Measurements from ENCODE around the gene TNFSF8. TPM values are rescaled to one million over a fixed set of nuclear protein-coding genes. Genes with fewer than 3 reads are reported as not detected.

Gene TNFSF8
- total and polyA plus RNA-seq, 2 of the 4 experiments (the other 2 are of a cell fraction): not detected

- no peak overlapping the region for H3K4ac ChIP-seq (ENCODE audit: low read depth, low read length)
- no peak overlapping the region for H2BK20ac ChIP-seq (ENCODE audit: low read depth, low read length)
- peaks cover 18% of the 10 kb centered on the region for H3K4me1 ChIP-seq (ENCODE audit: control insufficient read depth, insufficient read depth, low read length)
- H2BK5ac ChIP-seq (ENCODE audit: low read depth, low read length, poor library complexity, severe bottlenecking): no peak overlapping the region
- H3K27me3 ChIP-seq (ENCODE audit: control insufficient read depth, insufficient read depth, low read length): no peaks in the 10 kb centered on the region
- H3K18ac ChIP-seq (ENCODE audit: low read depth, low read length): no peak overlapping the region; the same call in 1 of the 2 replicates
- H3K4me3 ChIP-seq (ENCODE audit: insufficient read depth, low read depth, low read length): no peak overlapping the region
- H2AFZ ChIP-seq (replicated peaks; ENCODE audit: low read length, poor library complexity): no peak overlapping the region
- no peak overlapping the region for H3K27ac ChIP-seq (ENCODE audit: insufficient read depth, low read length)
- H3K14ac ChIP-seq (replicated peaks; ENCODE audit: low read depth, low read length): no peak overlapping the region
- dilution Hi-C loops (cut with HindIII; ENCODE audit: low sequenced_read_pairs, unreplicated experiment) (no loop called here), intact Hi-C loops (cut with micrococcal nuclease) (no loop called here), in situ Hi-C loops (cut with MboI; ENCODE audit: low sequenced_read_pairs) (no loop called here)
- 78% methylated on average over 1 of the region's 3 CpGs; no CpG with 5 or more reads in 1 of the 2 experiments for WGBS, 2 experiments (ENCODE audit: extremely low coverage in 2 of 2, insufficient read length in 1 of 2)
- peak overlapping the region; percentile 25; the same call in 1 of the 2 replicates for H2AK5ac ChIP-seq (ENCODE audit: low read depth, low read length)
- no peaks in the 10 kb centered on the region for H3K9me3 ChIP-seq (ENCODE audit: control insufficient read depth, insufficient read depth, low read length)
- H2BK120ac ChIP-seq (ENCODE audit: low read depth, low read length): no peak overlapping the region
- H3K36me3 ChIP-seq (ENCODE audit: control insufficient read depth, insufficient read depth, low read length): no peaks in the 10 kb centered on the region
- DNase-seq: no peak
- POLR2A ChIA-PET (ENCODE audit: unreplicated experiment): no interaction called here
- H3K4me2 ChIP-seq (ENCODE audit: low read depth, low read length): no peak overlapping the region
- no peak overlapping the region for H4K91ac ChIP-seq (ENCODE audit: insufficient read depth, low read depth, low read length)
- H3K79me1 ChIP-seq (ENCODE audit: low read depth in 1 of 2, low read length in 2 of 2): no peaks in the 10 kb centered on the region
- no peak overlapping the region for H4K8ac ChIP-seq (ENCODE audit: low read depth in 2 of 2, low read length in 2 of 2)
- H2BK15ac ChIP-seq (ENCODE audit: low read depth, low read length): 0 out of 3 replicates have a peak overlapping the region, but pooled peaks have one; percentile 0
- H3K56ac ChIP-seq (ENCODE audit: extremely low read depth, insufficient read depth, low read length): no peak overlapping the region
- H4K5ac ChIP-seq (ENCODE audit: low read depth, low read length): no peak overlapping the region
- BruUV-seq (replicated peaks): no TSS peak
- H3K23ac ChIP-seq (ENCODE audit: low read depth, low read length): no peak overlapping the region
- no peaks in the 10 kb centered on the region; the same call in 1 of the 2 replicates for H3K9me1 ChIP-seq (ENCODE audit: insufficient read depth, low read length)
- CTCF ChIA-PET: no interaction called here
- H2AK9ac ChIP-seq (replicated peaks; ENCODE audit: low read depth, low read length, poor library complexity): no peak overlapping the region
- H3K9ac ChIP-seq (ENCODE audit: low read depth, low read length): no peak overlapping the region
- no peaks in the 10 kb centered on the region for H4K20me1 ChIP-seq (ENCODE audit: insufficient read depth, low read length)
- ATAC-seq (ENCODE audit: low read depth): no peak
- TF ChIP-seq USF2 (IDR thresholded peaks at IDR 0.05; ENCODE audit: low read depth, low read length) (no peak), CHD1 (IDR thresholded peaks at IDR 0.05; ENCODE audit: low read depth, low read length) (no peak), MXI1 (IDR thresholded peaks at IDR 0.05; ENCODE audit: borderline replicate concordance, low read depth, low read length) (no peak), SMC3 (IDR thresholded peaks at IDR 0.05; ENCODE audit: low read depth, low read length) (no peak), MAFK (IDR thresholded peaks at IDR 0.05; ENCODE audit: low read depth, low read length) (no peak), MAZ (IDR thresholded peaks at IDR 0.05; ENCODE audit: borderline replicate concordance, low read depth, low read length) (no peak), POLR2A (IDR thresholded peaks at IDR 0.05; ENCODE audit: low read depth, low read length) (no peak), RAD21 (IDR thresholded peaks at IDR 0.05; ENCODE audit: low read length) (no peak), RCOR1 (IDR thresholded peaks at IDR 0.05; ENCODE audit: insufficient replicate concordance, low read length) (no peak), RFX5 (IDR thresholded peaks at IDR 0.05; ENCODE audit: low read depth, low read length) (no peak), BHLHE40 (IDR thresholded peaks at IDR 0.05; ENCODE audit: low read depth, low read length) (no peak), CEBPB (IDR thresholded peaks at IDR 0.05; ENCODE audit: low read depth, low read length) (no peak), NFE2L2 (IDR thresholded peaks at IDR 0.05; ENCODE audit: low read depth, low read length) (no peak)
- TF ChIP-seq, protein P1, sequence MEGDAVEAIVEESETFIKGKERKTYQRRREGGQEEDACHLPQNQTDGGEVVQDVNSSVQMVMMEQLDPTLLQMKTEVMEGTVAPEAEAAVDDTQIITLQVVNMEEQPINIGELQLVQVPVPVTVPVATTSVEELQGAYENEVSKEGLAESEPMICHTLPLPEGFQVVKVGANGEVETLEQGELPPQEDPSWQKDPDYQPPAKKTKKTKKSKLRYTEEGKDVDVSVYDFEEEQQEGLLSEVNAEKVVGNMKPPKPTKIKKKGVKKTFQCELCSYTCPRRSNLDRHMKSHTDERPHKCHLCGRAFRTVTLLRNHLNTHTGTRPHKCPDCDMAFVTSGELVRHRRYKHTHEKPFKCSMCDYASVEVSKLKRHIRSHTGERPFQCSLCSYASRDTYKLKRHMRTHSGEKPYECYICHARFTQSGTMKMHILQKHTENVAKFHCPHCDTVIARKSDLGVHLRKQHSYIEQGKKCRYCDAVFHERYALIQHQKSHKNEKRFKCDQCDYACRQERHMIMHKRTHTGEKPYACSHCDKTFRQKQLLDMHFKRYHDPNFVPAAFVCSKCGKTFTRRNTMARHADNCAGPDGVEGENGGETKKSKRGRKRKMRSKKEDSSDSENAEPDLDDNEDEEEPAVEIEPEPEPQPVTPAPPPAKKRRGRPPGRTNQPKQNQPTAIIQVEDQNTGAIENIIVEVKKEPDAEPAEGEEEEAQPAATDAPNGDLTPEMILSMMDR (conservative IDR thresholded peaks at IDR 0.05; ENCODE audit: low read depth, low read length): no peak
- TF ChIP-seq, protein P2, sequence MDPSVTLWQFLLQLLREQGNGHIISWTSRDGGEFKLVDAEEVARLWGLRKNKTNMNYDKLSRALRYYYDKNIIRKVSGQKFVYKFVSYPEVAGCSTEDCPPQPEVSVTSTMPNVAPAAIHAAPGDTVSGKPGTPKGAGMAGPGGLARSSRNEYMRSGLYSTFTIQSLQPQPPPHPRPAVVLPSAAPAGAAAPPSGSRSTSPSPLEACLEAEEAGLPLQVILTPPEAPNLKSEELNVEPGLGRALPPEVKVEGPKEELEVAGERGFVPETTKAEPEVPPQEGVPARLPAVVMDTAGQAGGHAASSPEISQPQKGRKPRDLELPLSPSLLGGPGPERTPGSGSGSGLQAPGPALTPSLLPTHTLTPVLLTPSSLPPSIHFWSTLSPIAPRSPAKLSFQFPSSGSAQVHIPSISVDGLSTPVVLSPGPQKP (IDR thresholded peaks at IDR 0.05; ENCODE audit: borderline replicate concordance, low read depth, low read length): no peak
Observed at GRCh38 chr9:114853071-114853855, 77.1 kb downstream of the TNFSF8 start.

Data from IMR-90 (cell line).